ENCODE results near the gene EFHC1. TPM values are rescaled to one million over a fixed set of nuclear protein-coding genes. Genes with fewer than 3 reads are reported as not detected.

EFHC1 gene
- total RNA-seq, 1 experiment from 2014 or later: 26.9 TPM

GRCh38 chr6:52523378-52524142, 103.4 kb downstream of the EFHC1 start:
- Mint-ChIP-seq H3K4me1 (ENCODE audit: insufficient read depth, unreplicated experiment) (peaks cover 52% of the 10 kb centered on the region), H3K36me3 (ENCODE audit: insufficient read depth, unreplicated experiment) (peaks cover 6% of the 10 kb centered on the region), H3K9me3 (ENCODE audit: unreplicated experiment) (no peaks in the 10 kb centered on the region), H3K4me3 (ENCODE audit: unreplicated experiment) (no peak overlapping the region), H3K27ac (ENCODE audit: low read depth, unreplicated experiment) (peak overlapping the region; percentile 61), H3K27me3 (ENCODE audit: insufficient read depth, unreplicated experiment) (no peaks in the 10 kb centered on the region)
- no peak for TF ChIP-seq CTCF (IDR thresholded peaks at IDR 0.05; ENCODE audit: unreplicated experiment)
- no TSS peak for BruUV-seq (replicated peaks)
- POLR2A ChIA-PET: interaction anchor here (0.6 to 3.6 kb wide), 14 partner anchors 9 to 466 kb away, joined by 3 to 29 read pairs (median 4); partner anchors contain the start of gene EFHC1
- intact Hi-C loops (cut with micrococcal nuclease): loop anchor here (2.0 to 5.0 kb wide), 2 partner anchors 19 to 101 kb away; partner anchors contain the start of gene EFHC1
- CTCF ChIA-PET: interaction anchor here (0.6 to 2.2 kb wide), 8 partner anchors 9 to 129 kb away, joined by 3 to 9 read pairs (median 4); no protein-coding TSS in a partner anchor
- peak; percentile 75 for DNase-seq (ENCODE audit: unreplicated experiment)

- Mint-ChIP-seq H3K36me3 (ENCODE audit: insufficient read depth, unreplicated experiment) (peaks cover 6% of the 10 kb centered on the region), H3K9me3 (ENCODE audit: unreplicated experiment) (no peaks in the 10 kb centered on the region), H3K4me1 (ENCODE audit: insufficient read depth, unreplicated experiment) (peaks cover 38% of the 10 kb centered on the region), H3K4me3 (ENCODE audit: unreplicated experiment) (no peak overlapping the region), H3K27ac (ENCODE audit: low read depth, unreplicated experiment) (no peak overlapping the region), H3K27me3 (ENCODE audit: insufficient read depth, unreplicated experiment) (no peaks in the 10 kb centered on the region)
- no TSS peak for BruUV-seq (replicated peaks)
- CTCF ChIA-PET: interaction anchor here (0.6 to 2.2 kb wide), 6 partner anchors 10 to 127 kb away, joined by 3 to 5 read pairs (median 4); no protein-coding TSS in a partner anchor
- no peak for TF ChIP-seq CTCF (IDR thresholded peaks at IDR 0.05; ENCODE audit: unreplicated experiment)
- POLR2A ChIA-PET: interaction anchor here (1.1 to 3.6 kb wide), 6 partner anchors 10 to 105 kb away, joined by 3 to 29 read pairs (median 11); partner anchors contain the start of gene EFHC1
- intact Hi-C loops (cut with micrococcal nuclease): loop anchor here (5.0 kb wide), 1 partner anchor 103 kb away; the partner anchor contains the start of gene EFHC1
- no peak for DNase-seq (ENCODE audit: unreplicated experiment)
Observed at GRCh38 chr6:52524918-52525317, 104.8 kb downstream of the EFHC1 start.

DNA sequence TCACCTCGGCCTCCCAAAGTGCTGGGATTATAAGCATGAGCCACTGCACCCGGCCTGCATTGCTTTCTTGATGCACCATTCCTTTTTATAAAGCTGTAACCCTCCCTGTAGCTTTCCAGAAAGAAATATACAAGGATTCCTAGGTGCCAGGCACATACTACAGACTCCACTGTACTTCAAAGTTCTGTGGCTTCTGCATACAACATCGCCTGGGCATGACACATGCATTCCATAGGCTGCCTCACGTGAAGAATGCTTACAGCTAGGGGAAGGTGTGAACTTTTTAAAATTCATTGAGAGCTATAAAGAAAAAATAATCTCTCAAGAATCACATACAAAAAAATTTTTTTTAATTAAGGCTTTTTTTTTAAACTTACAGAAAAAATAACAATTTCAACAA, 106.5 kb downstream of the EFHC1 start:
- no TSS peak for BruUV-seq (replicated peaks)
- ChIA-PET CTCF (interaction anchor here (0.7 to 1.5 kb wide), 3 partner anchors 11 to 110 kb away, joined by 3 to 5 read pairs (median 3); no protein-coding TSS in a partner anchor), POLR2A (interaction anchor here (0.6 to 1.3 kb wide), 3 partner anchors 9 to 149 kb away, joined by 3 to 4 read pairs (median 3); no protein-coding TSS in a partner anchor)
- Mint-ChIP-seq H3K9me3 (ENCODE audit: unreplicated experiment) (no peaks in the 10 kb centered on the region), H3K36me3 (ENCODE audit: insufficient read depth, unreplicated experiment) (peaks cover 6% of the 10 kb centered on the region), H3K4me1 (ENCODE audit: insufficient read depth, unreplicated experiment) (peaks cover 32% of the 10 kb centered on the region), H3K4me3 (ENCODE audit: unreplicated experiment) (no peak overlapping the region), H3K27ac (ENCODE audit: low read depth, unreplicated experiment) (no peak overlapping the region), H3K27me3 (ENCODE audit: insufficient read depth, unreplicated experiment) (no peaks in the 10 kb centered on the region)
- TF ChIP-seq CTCF (IDR thresholded peaks at IDR 0.05; ENCODE audit: unreplicated experiment): no peak
- intact Hi-C loops (cut with micrococcal nuclease): no loop called here
- no peak for DNase-seq (ENCODE audit: unreplicated experiment)

DNA sequence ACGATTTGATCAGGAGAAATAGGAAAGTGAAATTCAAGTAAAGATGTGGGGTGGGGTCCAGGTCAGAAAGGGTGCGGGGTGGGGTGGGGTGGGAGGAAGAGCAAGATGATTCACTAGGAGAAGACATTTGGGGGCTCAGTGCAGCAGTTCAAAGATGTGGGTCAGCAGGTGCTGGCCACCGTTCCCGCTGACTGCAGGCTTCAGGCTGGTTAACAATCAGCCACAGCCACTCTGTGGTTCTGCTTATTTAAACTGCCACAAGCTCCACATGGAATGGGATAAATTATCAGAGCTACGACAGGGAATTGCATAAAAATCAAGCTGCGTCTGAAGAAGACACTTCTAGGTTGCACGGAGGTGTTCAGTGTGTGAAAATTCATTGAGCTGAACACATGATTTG, 107.3 kb downstream of the EFHC1 start:
- no peak for TF ChIP-seq CTCF (IDR thresholded peaks at IDR 0.05; ENCODE audit: unreplicated experiment)
- Mint-ChIP-seq H3K9me3 (ENCODE audit: unreplicated experiment) (no peaks in the 10 kb centered on the region), H3K4me1 (ENCODE audit: insufficient read depth, unreplicated experiment) (peaks cover 24% of the 10 kb centered on the region), H3K36me3 (ENCODE audit: insufficient read depth, unreplicated experiment) (no peaks in the 10 kb centered on the region), H3K27ac (ENCODE audit: low read depth, unreplicated experiment) (no peak overlapping the region), H3K4me3 (ENCODE audit: unreplicated experiment) (no peak overlapping the region), H3K27me3 (ENCODE audit: insufficient read depth, unreplicated experiment) (no peaks in the 10 kb centered on the region)
- ChIA-PET POLR2A (interaction anchor here (1.3 kb wide), 1 partner anchor 8 kb away, joined by 3 read pairs; no protein-coding TSS in a partner anchor), CTCF (interaction anchor here (0.7 to 1.5 kb wide), 3 partner anchors 10 to 124 kb away, joined by 3 to 5 read pairs (median 3); no protein-coding TSS in a partner anchor)
- intact Hi-C loops (cut with micrococcal nuclease): no loop called here
- no peak for DNase-seq (ENCODE audit: unreplicated experiment)
- BruUV-seq (replicated peaks): no TSS peak

Measured in MCF 10A (cell line).